Chondrocyte (in vitro differentiated cells): ENCODE measurements around the gene PTS. TPM values are rescaled to one million over a fixed set of nuclear protein-coding genes. Genes with fewer than 3 reads are reported as not detected.
A peak's percentile ranks its signal among the peaks of the same experiment; 100 is the strongest.

Source experiments
- DNase-seq: peaks from one replicate; pipeline ENCODE4 v3.0.0; 2021; ENCODE audit warnings: mixed read lengths, low spot score
- H3K27ac Mint-ChIP-seq: one replicate; pipeline ENCODE4 v1.8.0; 2021; ENCODE audit warnings: mild to moderate bottlenecking, moderate library complexity, mixed read lengths; ENCODE audit not compliant: unreplicated experiment
- H3K27me3 Mint-ChIP-seq: 2 replicates; pipeline ENCODE4 v1.8.0; 2021; ENCODE audit warnings: low read depth, mixed read lengths
- H3K36me3 Mint-ChIP-seq: 2 replicates; pipeline ENCODE4 v1.8.0; 2021; ENCODE audit warnings: low read depth, mixed read lengths
- H3K4me1 Mint-ChIP-seq: 2 replicates; pipeline ENCODE4 v1.8.0; 2021; ENCODE audit warnings: low read depth, mild to moderate bottlenecking, mixed read lengths
- H3K4me3 Mint-ChIP-seq: one replicate; pipeline ENCODE4 v1.8.0; 2021; ENCODE audit warnings: mild to moderate bottlenecking, moderate library complexity, mixed read lengths; ENCODE audit not compliant: unreplicated experiment
- H3K9me3 Mint-ChIP-seq: 2 replicates; pipeline ENCODE4 v1.8.0; 2021; ENCODE audit warnings: low read depth, mixed read lengths
- CTCF ChIP-seq: fragments of 200-600 bp; sonication (generic); IDR thresholded peaks from 2 replicates; pipeline ENCODE4 v1.5.0; 2021; ENCODE audit warnings: antibody characterized with exemption, mild to moderate bottlenecking, moderate library complexity
- total RNA-seq: library from RNA; stranded (reverse); gene quantifications from 3 replicates; pipeline ENCODE4 v1.2.1, GENCODE V29; 2021

Gene PTS
- total RNA-seq, 1 donor from 2014 or later: 45.8 TPM

GRCh38 chr11:112226831-112227401 is 688 bp downstream of the PTS start:
- DNase-seq: no peak
- TF ChIP-seq CTCF: peak; percentile 32
- Mint-ChIP-seq H3K27ac (peak overlapping the region; percentile 97), H3K36me3 (peaks cover 12% of the 10 kb centered on the region), H3K4me1 (peaks cover 38% of the 10 kb centered on the region), H3K9me3 (peaks cover 4% of the 10 kb centered on the region), H3K4me3 (peak overlapping the region; percentile 84), H3K27me3 (no peaks in the 10 kb centered on the region)

- H3K36me3 Mint-ChIP-seq: peaks cover 12% of the 10 kb centered on the region
- no peak for DNase-seq
- H3K27ac Mint-ChIP-seq: peak overlapping the region; percentile 97
- H3K27me3 Mint-ChIP-seq: no peaks in the 10 kb centered on the region
- no peak for TF ChIP-seq CTCF
- H3K9me3 Mint-ChIP-seq: peaks cover 4% of the 10 kb centered on the region
- H3K4me3 Mint-ChIP-seq: peak overlapping the region; percentile 84
- H3K4me1 Mint-ChIP-seq: peaks cover 38% of the 10 kb centered on the region
Measured at GRCh38 chr11:112227471-112227870, 1.2 kb downstream of the PTS start.

GRCh38 chr11:112228706-112229105 is 2.5 kb downstream of the PTS start:
- peaks cover 38% of the 10 kb centered on the region for H3K4me1 Mint-ChIP-seq
- H3K36me3 Mint-ChIP-seq: peaks cover 12% of the 10 kb centered on the region
- no peak overlapping the region for H3K4me3 Mint-ChIP-seq
- DNase-seq: no peak
- H3K27me3 Mint-ChIP-seq: no peaks in the 10 kb centered on the region
- peaks cover 4% of the 10 kb centered on the region for H3K9me3 Mint-ChIP-seq
- H3K27ac Mint-ChIP-seq: peak overlapping the region; percentile 42
- TF ChIP-seq CTCF: no peak

GRCh38 chr11:112229159-112229558 is 2.9 kb downstream of the PTS start:
- Mint-ChIP-seq H3K4me3 (no peak overlapping the region), H3K27me3 (no peaks in the 10 kb centered on the region), H3K4me1 (peaks cover 38% of the 10 kb centered on the region), H3K27ac (no peak overlapping the region), H3K36me3 (peaks cover 13% of the 10 kb centered on the region), H3K9me3 (peaks cover 4% of the 10 kb centered on the region)
- DNase-seq: no peak
- no peak for TF ChIP-seq CTCF

- H3K9me3 Mint-ChIP-seq: no peaks in the 10 kb centered on the region
- no peak overlapping the region for H3K4me3 Mint-ChIP-seq
- DNase-seq: no peak
- H3K27ac Mint-ChIP-seq: peak overlapping the region; percentile 38
- H3K36me3 Mint-ChIP-seq: peaks cover 13% of the 10 kb centered on the region
- H3K27me3 Mint-ChIP-seq: no peaks in the 10 kb centered on the region
- H3K4me1 Mint-ChIP-seq: peaks cover 38% of the 10 kb centered on the region
- no peak for TF ChIP-seq CTCF
Measured at GRCh38 chr11:112229746-112230433, 3.7 kb downstream of the PTS start.
